B cell (primary cell): ENCODE data around the gene SNX10. TPM values are rescaled to one million over a fixed set of nuclear protein-coding genes. Genes with fewer than 3 reads are reported as not detected.

ENCODE experiments used
- ATAC-seq: fragments of 200-7000 bp; cut with Tn5 transposase; one replicate; pipeline ENCODE4 v1.10.0; 2021; ENCODE audit warnings: low read depth, mild to moderate bottlenecking, moderate number of reproducible peaks, moderate library complexity
- CTCF ChIA-PET: fragments of 350-600 bp; sonication (Branson Sonifier 250); formaldehyde crosslinking; loops from one replicate; lab custom pipeline; 2021; ENCODE audit warnings: antibody characterized with exemption, inconsistent platforms; lab: Charles Lee
- POLR2A ChIA-PET: fragments of 350-600 bp; sonication (Branson Sonifier 250); formaldehyde crosslinking; loops from one replicate; lab custom pipeline; 2021; ENCODE audit warnings: antibody characterized with exemption; lab: Charles Lee
- DNase-seq: peaks from one replicate; pipeline ENCODE4 v3.0.0; 2013
- H2AFZ ChIP-seq: 2 replicates; pipeline ENCODE4 v1.6.1; 2012; ENCODE audit warnings: mild to moderate bottlenecking, low read depth, low read length; ENCODE audit not compliant: insufficient read depth, poor library complexity, severe bottlenecking
- H3K27ac ChIP-seq, 2 donors: 1 replicate in 1 of 2; 2 replicates in 1 of 2; pipeline ENCODE4 v1.5.1; 2012 to 2013; ENCODE audit warnings: low read length in 2 of 2, mild to moderate bottlenecking in 2 of 2, moderate library complexity in 1 of 2
- H3K27me3 ChIP-seq, 4 experiments: fragments of 200-600 bp in 1 of 4; sonication (generic) in 1 of 4; replicated peaks in 1 of 4; 1 replicate in 2 of 4; 2 replicates in 2 of 4; pipeline versions ENCODE4 v1.6.1 to v1.7.0; 2013 to 2016; ENCODE audit warnings: low read length in 3 of 4, mild to moderate bottlenecking in 2 of 4, mixed read lengths in 1 of 4, moderate library complexity in 1 of 4; ENCODE audit not compliant: insufficient read depth in 4 of 4, control insufficient read depth in 3 of 4; ENCODE audit errors: control extremely low read depth in 1 of 4
- H3K36me3 ChIP-seq, 2 experiments: replicated peaks in 1 of 2; 1 replicate in 1 of 2; 2 replicates in 1 of 2; pipeline versions ENCODE4 v1.6.1 to v1.7.1; 2013; ENCODE audit warnings: low read length in 1 of 2; ENCODE audit not compliant: insufficient read depth in 2 of 2, control insufficient read depth in 1 of 2; ENCODE audit errors: control extremely low read depth in 1 of 2, extremely low read depth in 1 of 2
- H3K4me1 ChIP-seq, 2 donors: fragments of 200-600 bp in 1 of 2; sonication (generic) in 1 of 2; 1 replicate in 1 of 2; 2 replicates in 1 of 2; pipeline versions ENCODE4 v1.5.1 to v1.6.1; 2013 to 2017; ENCODE audit warnings: low read length in 2 of 2; ENCODE audit not compliant: control insufficient read depth in 2 of 2, insufficient read depth in 2 of 2
- H3K4me2 ChIP-seq: replicated peaks from 2 replicates; pipeline ENCODE3; 2012; ENCODE audit warnings: mild to moderate bottlenecking, low read depth, low read length; ENCODE audit not compliant: poor library complexity, severe bottlenecking
- H3K4me3 ChIP-seq, 5 experiments: fragments of 200-600 bp in 1 of 5; sonication (generic) in 1 of 5; 1 replicate in 3 of 5; 2 replicates in 2 of 5; pipeline versions ENCODE4 v1.5.1 to v1.7.0; 2011 to 2016; ENCODE audit warnings: low read length in 4 of 5, mild to moderate bottlenecking in 4 of 5, low read depth in 2 of 5, control low read depth in 1 of 5, moderate library complexity in 1 of 5; ENCODE audit not compliant: insufficient read depth in 1 of 5; ENCODE audit errors: control extremely low read depth in 1 of 5, extremely low read depth in 1 of 5
- H3K79me2 ChIP-seq: fragments of 200-600 bp; sonication (generic); one replicate; pipeline ENCODE4 v1.6.0; 2016; ENCODE audit warnings: low read length; ENCODE audit not compliant: control insufficient read depth, insufficient read depth
- H3K9ac ChIP-seq: fragments of 200-600 bp; sonication (generic); 2 replicates; pipeline ENCODE4 v1.6.1; 2017; ENCODE audit warnings: mild to moderate bottlenecking, low read length, moderate library complexity
- H3K9me3 ChIP-seq, 3 donors: one replicate each; pipeline versions ENCODE4 v1.6.1 to v1.7.1; 2013; ENCODE audit warnings: low read length in 2 of 3; ENCODE audit not compliant: control insufficient read depth in 2 of 3, insufficient read depth in 1 of 3; ENCODE audit errors: control extremely low read depth in 1 of 3
- H4K20me1 ChIP-seq: 2 replicates; pipeline ENCODE4 v1.6.0; 2012; ENCODE audit warnings: mild to moderate bottlenecking, low read length; ENCODE audit not compliant: insufficient read depth, control insufficient read depth, poor library complexity, severe bottlenecking
- H3K27ac Mint-ChIP-seq: one replicate; pipeline ENCODE4 v1.8.0; 2021; ENCODE audit warnings: mixed read lengths
- H3K27me3 Mint-ChIP-seq: one replicate; pipeline ENCODE4 v1.8.0; 2021; ENCODE audit warnings: mixed read lengths
- H3K4me1 Mint-ChIP-seq: one replicate; pipeline ENCODE4 v1.8.0; 2021; ENCODE audit warnings: mixed read lengths
- H3K4me3 Mint-ChIP-seq: one replicate; pipeline ENCODE4 v1.8.0; 2021; ENCODE audit warnings: mixed read lengths
- H3K9me3 Mint-ChIP-seq: one replicate; pipeline ENCODE4 v1.8.0; 2022; ENCODE audit warnings: mixed read lengths; ENCODE audit not compliant: insufficient read depth
- EZH2 ChIP-seq: IDR thresholded peaks from 2 replicates; pipeline ENCODE4 v1.6.1; 2012; ENCODE audit warnings: borderline replicate concordance, low read depth, mild to moderate bottlenecking, moderate library complexity, low read length; ENCODE audit not compliant: insufficient read depth, poor library complexity, severe bottlenecking
- WGBS: methylation state at CpG from one replicate; pipeline ENCODE4 v1.1.5; 2013; ENCODE audit warnings: missing lambda C conversion rate; ENCODE audit not compliant: insufficient coverage; 5-methylcytosine and 5-hydroxymethylcytosine counted together
- intact Hi-C: fragments of 100-400 bp; cut with micrococcal nuclease; formaldehyde crosslinking; loops from one replicate; pipeline ENCODE4 v1.10.0; 2022
- polyA plus RNA-seq: library from polyadenylated mRNA; depleted of rRNA; stranded (reverse); fragments of >200 nt; gene quantifications from 2 replicates; pipeline ENCODE4 v1.2.3, GENCODE V29; 2012
- total RNA-seq, 2 donors: library from RNA; stranded (reverse); fragments of 120-200 nt in 1 of 2; gene quantifications; 1 replicate in 1 of 2; 2 replicates in 1 of 2; pipeline versions ENCODE4 v1.2.3 to v1.2.4, GENCODE V29; 2013 to 2022
- TF ChIP-seq, protein P1 (sequence below): fragments of 200-600 bp; IDR thresholded peaks from one replicate; pipeline ENCODE4 v1.8.0; 2022; ENCODE audit warnings: antibody characterized with exemption, mild to moderate bottlenecking

Gene SNX10
- total and polyA plus RNA-seq, 2 donors (not counting 1 experiment from before 2014, with no cell fraction given), result 26.5 to 29.2 TPM

DNA sequence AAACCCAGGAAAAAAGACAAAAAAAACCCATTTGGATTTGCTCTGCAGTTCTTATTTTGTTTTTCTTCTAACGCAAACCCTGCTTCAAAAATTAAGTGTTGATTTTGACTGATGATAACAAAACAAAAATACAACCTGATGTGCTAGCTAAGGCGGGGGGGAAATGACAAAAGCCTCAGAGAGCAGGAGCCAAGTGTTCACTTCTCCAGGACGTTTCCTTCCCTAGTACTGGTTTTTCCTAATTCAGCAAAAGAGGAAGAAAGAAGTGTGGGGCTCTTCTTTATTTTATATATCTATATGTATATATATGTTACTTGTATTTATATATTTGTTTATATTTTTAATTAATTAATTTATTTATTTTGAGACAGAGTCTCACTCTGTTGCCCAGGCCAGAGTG is 28.0 kb downstream of the SNX10 start:
- intact Hi-C loops, result no loop called here
- peak overlapping the region; percentile 27 for H3K27ac Mint-ChIP-seq
- Histone ChIP-seq H4K20me1 (peaks cover 8% of the 10 kb centered on the region), H3K27ac (peak overlapping the region in 1 of 2 donors; percentile 74), H3K79me2 (peaks cover 97% of the 10 kb centered on the region), H3K4me3 (no peak overlapping the region), H3K36me3 (peaks cover 5 to 28% of the 10 kb centered on the region in 2 experiments), H3K9me3 (no peaks in the 10 kb centered on the region), H3K4me1 (peaks cover 35 to 36% of the 10 kb centered on the region in 2 donors), H2AFZ (no peak overlapping the region), H3K9ac (no peak overlapping the region), H3K4me2 (peak overlapping the region; percentile 22), H3K27me3 (no peaks in the 10 kb centered on the region)
- ATAC-seq (no peak), DNase-seq (no peak)
- ChIA-PET POLR2A (no interaction called here), CTCF (interaction anchor here (0.5 to 2.5 kb wide), 7 partner anchors 10 to 208 kb away, joined by 3 to 9 read pairs (median 4); partner anchors contain the start of gene SNX10)
- WGBS, result no CpG with 5 or more reads among the region's 3 CpGs
- no peaks in the 10 kb centered on the region for H3K9me3 Mint-ChIP-seq
- peaks cover 63% of the 10 kb centered on the region for H3K4me1 Mint-ChIP-seq
- TF ChIP-seq, protein P1, sequence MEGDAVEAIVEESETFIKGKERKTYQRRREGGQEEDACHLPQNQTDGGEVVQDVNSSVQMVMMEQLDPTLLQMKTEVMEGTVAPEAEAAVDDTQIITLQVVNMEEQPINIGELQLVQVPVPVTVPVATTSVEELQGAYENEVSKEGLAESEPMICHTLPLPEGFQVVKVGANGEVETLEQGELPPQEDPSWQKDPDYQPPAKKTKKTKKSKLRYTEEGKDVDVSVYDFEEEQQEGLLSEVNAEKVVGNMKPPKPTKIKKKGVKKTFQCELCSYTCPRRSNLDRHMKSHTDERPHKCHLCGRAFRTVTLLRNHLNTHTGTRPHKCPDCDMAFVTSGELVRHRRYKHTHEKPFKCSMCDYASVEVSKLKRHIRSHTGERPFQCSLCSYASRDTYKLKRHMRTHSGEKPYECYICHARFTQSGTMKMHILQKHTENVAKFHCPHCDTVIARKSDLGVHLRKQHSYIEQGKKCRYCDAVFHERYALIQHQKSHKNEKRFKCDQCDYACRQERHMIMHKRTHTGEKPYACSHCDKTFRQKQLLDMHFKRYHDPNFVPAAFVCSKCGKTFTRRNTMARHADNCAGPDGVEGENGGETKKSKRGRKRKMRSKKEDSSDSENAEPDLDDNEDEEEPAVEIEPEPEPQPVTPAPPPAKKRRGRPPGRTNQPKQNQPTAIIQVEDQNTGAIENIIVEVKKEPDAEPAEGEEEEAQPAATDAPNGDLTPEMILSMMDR, result no peak
- TF ChIP-seq EZH2, result no peak
- H3K4me3 Mint-ChIP-seq, result no peak overlapping the region
- H3K27me3 Mint-ChIP-seq, result no peaks in the 10 kb centered on the region

DNA sequence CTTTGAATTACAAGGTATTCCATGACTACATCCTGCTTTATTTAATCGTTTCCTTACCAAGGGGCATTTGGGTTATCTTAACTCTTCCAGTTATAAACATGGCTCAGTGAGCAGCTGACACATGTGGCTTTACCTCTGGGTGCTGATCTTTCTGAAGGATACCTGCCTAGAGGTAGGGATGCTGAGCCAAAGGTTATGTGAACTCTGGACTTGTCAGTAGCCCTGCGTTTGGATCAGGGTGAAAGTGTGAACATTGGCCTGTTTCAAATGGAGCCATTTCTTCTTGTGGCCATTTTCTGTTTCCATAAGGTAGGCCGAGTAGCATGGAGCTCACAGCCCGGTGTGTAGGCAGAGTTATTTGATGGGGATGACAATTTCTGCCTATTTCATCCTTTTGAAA is 29.2 kb downstream of the SNX10 start:
- 100% methylated on average over 1 of the region's 4 CpGs for WGBS
- no peak for TF ChIP-seq EZH2
- TF ChIP-seq, protein P1, result no peak
- peaks cover 58% of the 10 kb centered on the region for H3K4me1 Mint-ChIP-seq
- Histone ChIP-seq H3K9ac (no peak overlapping the region), H3K27ac (peak overlapping the region in 1 of 2 donors; percentile 36), H3K9me3 (no peaks in the 10 kb centered on the region), H3K4me1 (peaks cover 24 to 26% of the 10 kb centered on the region in 2 donors), H3K4me2 (no peak overlapping the region), H3K79me2 (peaks cover 97% of the 10 kb centered on the region), H3K36me3 (peaks cover 5 to 28% of the 10 kb centered on the region in 2 experiments), H2AFZ (no peak overlapping the region), H3K27me3 (no peaks in the 10 kb centered on the region), H3K4me3 (no peak overlapping the region), H4K20me1 (peaks cover 8% of the 10 kb centered on the region)
- no peak overlapping the region for H3K4me3 Mint-ChIP-seq
- no peak for DNase-seq
- H3K9me3 Mint-ChIP-seq, result no peaks in the 10 kb centered on the region
- no peak for ATAC-seq
- H3K27ac Mint-ChIP-seq, result peak overlapping the region; percentile 50
- intact Hi-C loops, result no loop called here
- no peaks in the 10 kb centered on the region for H3K27me3 Mint-ChIP-seq
- ChIA-PET POLR2A (no interaction called here), CTCF (interaction anchor here (0.8 to 1.6 kb wide), 4 partner anchors 18 to 122 kb away, joined by 3 to 6 read pairs (median 4); no protein-coding TSS in a partner anchor)
